Measurements from ENCODE around the gene MTMR3. TPM values are rescaled to one million over a fixed set of nuclear protein-coding genes. Genes with fewer than 3 reads are reported as not detected.

The MTMR3 gene
- polyA plus RNA-seq, 3 donors = 32.1 to 35.3 (median 32.9) TPM

DNA sequence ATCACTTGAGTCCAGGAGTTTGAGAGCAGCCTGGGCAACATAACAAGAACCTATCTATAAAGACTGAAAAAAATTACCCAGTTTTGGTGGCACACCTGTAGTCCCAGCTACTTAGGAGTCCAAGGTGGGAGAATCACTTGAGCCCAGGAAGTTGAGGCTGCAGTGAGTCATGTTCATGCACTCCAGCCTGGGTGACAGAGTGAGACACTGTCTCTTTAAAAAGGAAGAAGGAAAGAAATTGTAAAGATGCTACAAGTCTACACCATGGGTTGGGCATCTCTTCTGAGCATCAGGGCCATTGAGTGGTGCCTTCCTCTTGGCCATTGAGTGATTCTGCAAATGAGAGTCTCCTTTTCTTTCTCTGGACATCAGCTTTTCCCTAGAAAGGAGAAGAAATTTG is 15.7 kb upstream of the MTMR3 start:
- no peak for DNase-seq (ENCODE audit: low read depth in 3 of 3, low spot score in 2 of 3)

DNA sequence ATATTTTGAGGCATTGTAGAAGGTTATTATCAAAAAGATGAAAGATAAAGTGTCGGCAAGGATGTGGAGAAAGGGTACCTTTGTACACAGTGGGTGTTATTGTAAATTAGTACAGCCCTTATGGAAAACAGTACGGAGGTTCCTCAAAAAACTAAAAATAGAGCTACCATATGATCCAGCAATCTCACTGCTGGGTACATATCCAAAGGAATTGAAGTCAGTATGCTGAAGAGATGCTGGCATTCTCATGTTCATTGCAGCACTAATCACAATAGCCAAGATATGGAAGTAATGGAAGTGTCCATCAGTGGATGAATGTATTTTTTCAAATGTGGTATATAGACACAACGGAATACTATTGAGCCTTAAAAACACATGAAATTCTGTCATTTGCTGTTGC is 15.1 kb upstream of the MTMR3 start:
- DNase-seq (ENCODE audit: low read depth in 3 of 3, low spot score in 2 of 3) = no peak

DNA sequence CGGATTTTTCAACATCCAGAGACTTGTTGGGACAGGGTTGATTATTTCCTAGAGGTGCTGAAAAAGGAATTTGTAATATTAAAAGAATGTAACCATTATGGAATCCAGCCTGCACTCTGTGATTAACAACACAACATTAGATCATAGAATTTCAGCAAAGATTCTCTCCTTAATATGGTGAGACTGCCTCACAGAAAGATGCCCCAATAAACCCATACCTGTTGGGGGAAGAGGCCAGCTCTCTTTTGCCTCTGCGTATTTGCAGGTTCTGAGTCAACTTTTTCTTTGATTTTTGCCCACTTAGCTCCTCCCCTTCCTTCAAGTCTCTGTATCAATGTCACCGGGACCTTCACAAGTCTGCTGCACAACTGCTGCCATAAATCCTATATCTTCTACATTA is 12.4 kb upstream of the MTMR3 start:
- no peak for DNase-seq (ENCODE audit: low read depth in 3 of 3, low spot score in 2 of 3)

DNA sequence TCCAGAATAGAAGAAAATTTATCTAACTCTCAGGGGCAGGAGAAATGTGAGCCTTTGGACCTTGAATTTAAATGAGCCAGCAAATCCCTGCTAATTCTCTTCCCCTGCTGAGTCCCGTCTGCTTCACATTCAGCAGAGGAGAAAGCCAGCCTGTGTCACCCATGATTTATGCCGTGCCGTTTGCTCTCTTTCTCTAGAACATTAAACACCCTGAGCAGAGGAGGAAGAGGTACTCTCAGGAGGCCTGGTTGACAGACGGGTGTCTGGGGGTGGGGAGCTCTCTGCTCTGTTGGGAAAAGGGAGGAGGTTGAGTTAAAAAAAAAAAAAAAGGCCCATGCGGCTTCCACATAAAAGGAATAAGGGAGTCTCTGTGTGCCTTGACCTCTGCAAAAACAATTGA is 11.3 kb upstream of the MTMR3 start:
- DNase-seq (ENCODE audit: low read depth in 3 of 3, low spot score in 2 of 3) = peak; percentile 52 to 69 (median 66)

DNA sequence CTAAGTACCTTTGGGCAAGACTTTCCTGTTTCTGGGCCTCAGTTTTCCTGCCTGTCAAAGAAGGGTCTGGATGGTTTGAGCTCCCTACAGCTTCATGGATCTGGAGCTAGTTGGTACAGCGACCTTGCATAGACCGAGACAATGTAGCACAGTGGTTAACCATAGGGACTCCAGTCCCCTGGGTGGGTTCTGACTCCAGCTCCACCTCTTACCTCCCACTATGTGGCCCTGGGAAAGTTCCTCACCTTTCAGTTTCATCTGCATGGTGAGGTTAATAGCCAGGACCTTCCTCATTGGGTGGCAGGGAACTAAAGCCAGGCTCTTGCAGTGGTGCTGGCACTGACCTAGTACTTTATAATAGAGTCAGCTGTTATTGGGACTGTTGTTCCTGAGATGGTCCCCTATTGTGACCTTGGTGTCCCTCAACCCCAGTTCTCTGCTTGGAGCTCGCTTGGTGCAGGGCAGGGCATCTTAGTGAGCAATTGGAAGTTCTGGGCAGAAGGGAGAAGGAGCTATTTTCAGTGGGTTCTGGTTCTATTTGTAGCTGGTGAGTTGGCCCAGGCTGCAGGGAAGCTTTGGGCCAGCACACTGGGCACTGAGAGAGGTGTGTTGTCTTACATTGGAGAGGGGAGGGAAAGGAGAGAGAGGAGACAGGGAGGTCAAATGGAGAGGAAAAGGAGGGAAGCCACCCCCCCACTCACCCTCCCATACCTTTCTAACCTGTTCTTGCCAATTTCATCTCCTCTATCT is 10.7 kb upstream of the MTMR3 start:
- no peak for DNase-seq (ENCODE audit: low read depth in 3 of 3, low spot score in 2 of 3)

DNA sequence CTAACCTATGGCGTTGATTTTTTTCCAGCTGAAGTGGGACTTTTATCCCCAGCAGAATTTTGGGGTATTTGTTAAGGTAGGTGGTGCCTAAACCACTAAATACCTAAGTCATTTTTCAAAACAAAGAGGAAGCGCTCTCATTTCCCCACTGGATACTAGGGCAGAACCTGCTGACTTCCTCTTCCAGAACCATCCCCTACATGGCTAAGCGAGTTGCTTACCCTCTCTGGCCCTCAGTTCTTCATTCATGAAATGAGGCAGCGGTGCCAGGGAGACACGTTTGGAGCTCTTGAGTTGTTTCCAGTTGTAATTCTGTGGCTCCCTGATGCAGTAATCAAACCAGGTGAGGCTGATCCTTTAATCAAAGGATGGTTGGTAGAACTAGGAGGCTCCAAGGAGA is 10.0 kb upstream of the MTMR3 start:
- DNase-seq (ENCODE audit: low read depth in 3 of 3, low spot score in 2 of 3) = no peak

DNA sequence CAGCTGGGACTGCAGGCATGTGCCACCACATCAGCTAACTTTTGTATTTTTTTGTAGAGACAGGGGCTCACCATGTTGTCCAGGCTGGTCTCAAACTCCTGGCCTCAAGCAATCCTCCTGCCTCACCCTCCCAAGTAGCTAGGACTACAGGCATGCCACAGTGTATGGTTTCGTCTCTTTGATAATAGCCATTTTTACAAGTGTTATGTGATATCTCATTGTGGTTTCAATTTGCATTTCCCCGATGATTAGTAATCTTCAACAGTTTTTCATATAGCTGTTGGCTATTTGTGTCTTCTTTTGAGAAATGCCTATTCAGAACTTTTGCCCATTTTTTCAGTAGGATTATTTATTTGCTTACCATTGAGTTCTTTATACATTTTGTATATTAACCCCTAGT is 9.0 kb upstream of the MTMR3 start:
- no peak for DNase-seq (ENCODE audit: low read depth in 3 of 3, low spot score in 2 of 3)

DNA sequence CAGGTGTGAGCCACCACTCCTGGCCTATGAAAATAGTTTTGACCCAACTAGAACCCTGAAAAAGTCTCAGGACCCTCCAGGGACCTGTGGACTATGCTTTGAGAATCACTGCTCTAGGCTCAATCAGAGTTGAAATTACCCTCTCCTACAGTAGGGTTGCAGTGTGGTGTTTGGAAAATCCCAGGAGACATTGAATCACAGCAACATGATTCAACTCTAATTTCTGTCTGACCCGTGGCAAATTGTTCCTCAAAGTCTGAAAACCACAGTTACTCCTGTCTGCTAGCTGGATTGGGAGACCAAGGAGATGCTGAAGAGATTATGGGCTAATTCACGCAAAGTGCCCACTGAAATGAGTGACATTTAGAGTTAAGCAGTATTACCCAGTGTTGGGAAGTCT is 5.4 kb upstream of the MTMR3 start:
- no peak for DNase-seq (ENCODE audit: low read depth in 3 of 3, low spot score in 2 of 3)

DNA sequence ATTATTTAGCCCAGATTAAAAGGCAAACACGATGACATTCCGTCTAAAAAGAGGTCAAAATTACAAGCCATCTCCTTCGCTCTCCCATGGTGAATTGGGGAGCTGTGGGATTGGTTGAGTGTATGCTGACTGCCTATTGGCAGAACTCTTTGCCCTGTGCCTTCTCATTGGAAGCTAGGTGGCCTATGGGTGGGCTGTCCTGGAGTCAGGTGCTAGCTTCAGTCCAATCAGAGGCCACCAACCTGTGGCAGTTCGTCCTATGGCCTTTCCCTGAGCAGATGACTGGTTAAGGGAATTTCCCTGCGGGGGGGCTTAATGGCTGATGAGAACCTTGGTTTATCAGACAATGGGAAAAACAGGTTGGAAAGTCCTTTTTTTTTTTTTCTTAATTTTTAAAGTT is 3.2 kb upstream of the MTMR3 start:
- DNase-seq (ENCODE audit: low read depth in 3 of 3, low spot score in 2 of 3) = no peak

DNA sequence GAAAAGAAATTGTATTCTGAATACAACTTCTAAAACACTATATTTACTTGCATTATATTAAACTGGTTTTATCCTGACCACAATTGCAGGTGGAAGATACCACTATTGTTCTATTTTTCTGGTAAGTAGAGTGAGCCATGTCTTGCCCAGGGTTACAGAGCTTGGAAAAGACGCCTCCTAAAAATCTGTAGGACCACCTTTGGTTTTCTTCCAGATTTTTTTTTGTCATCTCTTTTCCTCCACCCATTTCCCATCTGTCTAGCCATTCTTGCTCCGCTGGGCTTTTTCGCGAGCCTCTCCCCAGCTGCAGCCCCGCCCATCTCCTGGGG is 294 bp upstream of the MTMR3 start:
- no peak for DNase-seq (ENCODE audit: low read depth in 3 of 3, low spot score in 2 of 3)

DNA sequence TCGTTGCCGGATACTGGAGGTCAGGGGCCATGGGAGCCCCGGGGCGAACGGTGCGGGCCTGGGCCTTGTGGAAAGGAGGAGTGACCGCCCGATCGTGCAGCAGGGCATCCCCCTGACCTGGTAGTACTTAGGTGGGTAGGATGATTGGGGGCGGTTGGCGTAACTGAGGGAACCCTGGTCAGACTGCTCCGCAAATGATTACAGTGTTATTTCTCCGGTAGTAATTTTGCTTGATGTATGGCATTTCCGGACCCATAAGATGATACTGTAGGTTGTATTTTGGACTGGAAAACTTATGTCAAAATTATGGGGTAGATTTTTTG is 762 bp downstream of the MTMR3 start:
- no peak for DNase-seq (ENCODE audit: low read depth in 3 of 3, low spot score in 2 of 3)

DNA sequence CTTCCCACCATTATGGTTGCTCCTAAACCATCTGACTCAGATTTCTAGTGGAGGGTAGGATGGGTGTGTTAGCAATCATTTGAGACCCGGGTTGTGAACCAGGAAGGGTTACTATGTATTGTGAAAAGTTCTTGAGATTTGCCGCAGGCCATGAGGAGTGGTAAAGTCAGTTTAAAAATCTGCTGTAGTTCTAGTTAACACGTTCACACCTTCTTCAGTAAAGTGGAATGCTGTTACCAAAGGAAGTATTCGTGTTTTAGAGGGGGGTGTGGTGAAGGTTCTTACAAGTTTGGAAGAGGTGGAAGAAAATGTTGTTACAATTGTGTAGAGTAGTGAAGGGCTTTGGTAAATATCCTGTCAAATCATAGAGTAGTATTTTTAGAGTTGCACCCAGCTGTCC is 2.6 kb downstream of the MTMR3 start:
- DNase-seq (ENCODE audit: low read depth in 3 of 3, low spot score in 2 of 3) = no peak

DNA sequence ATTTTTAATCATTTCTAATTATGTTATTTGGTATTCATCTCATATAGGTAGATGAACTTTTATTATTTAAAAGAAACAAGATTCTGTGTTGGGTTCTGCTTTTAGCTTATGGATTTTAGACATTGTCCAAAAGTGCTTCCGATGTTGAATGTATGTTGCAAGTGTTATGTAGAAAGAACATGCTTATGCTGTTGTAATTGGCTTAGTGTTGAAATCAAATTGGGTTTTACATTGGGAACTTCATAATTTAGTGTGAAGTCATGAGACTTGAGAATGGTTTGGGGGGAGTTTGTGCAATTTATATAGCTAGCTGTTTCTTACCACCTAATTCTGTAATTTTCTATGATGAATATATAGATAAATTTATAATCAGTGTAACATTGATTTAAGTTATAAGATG is 3.6 kb downstream of the MTMR3 start:
- no peak for DNase-seq (ENCODE audit: low read depth in 3 of 3, low spot score in 2 of 3)

DNA sequence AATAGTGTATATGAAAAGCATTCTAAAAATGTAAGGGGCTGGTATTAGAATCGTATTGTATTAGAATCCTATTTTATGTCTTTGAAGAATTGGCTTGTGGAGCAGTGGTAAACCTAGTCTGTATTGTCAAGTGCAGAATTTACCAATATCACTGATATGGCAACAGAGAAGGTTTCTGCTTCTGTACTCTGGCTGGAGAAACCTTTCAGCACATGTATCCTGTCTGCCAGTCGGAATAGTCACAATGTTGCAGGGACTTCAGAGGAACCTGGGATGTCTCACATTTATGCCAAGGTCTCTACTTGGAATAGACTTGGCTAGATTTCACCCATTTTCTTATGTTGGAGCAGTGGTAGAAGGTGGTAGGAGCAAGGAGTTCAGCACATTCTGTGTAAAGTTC is 4.4 kb downstream of the MTMR3 start:
- no peak for DNase-seq (ENCODE audit: low read depth in 3 of 3, low spot score in 2 of 3)

DNA sequence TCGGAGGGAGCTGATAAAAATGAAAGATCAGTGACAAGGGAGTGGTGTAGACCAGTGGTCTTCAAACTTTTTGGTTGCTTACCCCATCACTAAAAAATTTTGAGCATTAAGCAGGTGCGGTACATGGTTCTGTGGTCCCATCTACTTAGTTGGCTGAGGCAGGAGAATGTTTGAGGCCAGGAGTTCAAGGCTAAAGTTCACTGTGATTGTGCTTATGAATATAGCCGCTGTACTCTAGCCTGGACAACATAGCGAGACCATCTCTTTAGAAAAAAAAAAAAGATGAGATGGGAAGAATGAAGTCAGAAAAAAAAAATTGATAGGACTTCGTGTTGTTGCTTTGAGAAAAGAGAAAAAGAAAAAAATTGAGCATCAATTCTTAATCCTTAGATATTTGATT is 7.8 kb downstream of the MTMR3 start:
- DNase-seq (ENCODE audit: low read depth in 3 of 3, low spot score in 2 of 3) = no peak

DNA sequence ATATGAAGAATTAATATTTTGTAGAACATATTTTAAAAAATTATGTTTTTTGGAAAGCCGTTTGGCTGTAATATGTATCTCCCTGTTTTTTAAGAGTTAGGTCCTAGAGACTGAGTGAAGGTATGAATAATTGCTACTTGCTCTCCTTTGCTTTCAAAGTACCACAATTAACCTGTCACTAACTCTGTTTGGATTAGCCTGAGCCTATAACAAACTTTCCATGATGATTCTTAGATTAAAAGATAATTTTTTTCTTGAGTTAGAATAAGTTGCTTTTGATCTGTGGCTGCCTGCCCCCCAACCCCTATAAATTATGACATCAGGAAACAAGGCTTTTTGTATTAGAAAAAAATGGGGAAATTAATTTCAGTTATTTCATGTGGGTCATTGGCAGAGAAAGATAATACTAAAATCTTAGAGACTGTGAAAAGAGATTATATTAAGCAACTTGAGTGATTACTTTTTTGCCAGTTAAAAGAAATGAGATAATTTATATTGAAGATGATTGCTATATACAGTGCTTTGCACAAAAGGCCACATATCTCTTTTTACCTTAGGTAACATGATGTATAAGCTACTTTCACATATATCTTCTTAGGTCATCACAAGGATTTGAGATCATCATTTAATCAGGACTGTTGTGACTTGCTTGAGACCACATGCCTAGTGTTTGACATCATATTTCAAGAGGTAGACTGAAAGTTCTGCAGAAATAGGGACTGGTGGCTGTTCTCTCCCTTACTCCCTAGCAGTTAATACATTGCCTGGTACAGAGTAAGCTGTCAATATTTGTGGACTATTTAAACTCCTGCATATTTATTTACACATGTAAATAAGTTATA is 9.6 kb downstream of the MTMR3 start:
- DNase-seq (ENCODE audit: low read depth in 3 of 3, low spot score in 2 of 3) = no peak

DNA sequence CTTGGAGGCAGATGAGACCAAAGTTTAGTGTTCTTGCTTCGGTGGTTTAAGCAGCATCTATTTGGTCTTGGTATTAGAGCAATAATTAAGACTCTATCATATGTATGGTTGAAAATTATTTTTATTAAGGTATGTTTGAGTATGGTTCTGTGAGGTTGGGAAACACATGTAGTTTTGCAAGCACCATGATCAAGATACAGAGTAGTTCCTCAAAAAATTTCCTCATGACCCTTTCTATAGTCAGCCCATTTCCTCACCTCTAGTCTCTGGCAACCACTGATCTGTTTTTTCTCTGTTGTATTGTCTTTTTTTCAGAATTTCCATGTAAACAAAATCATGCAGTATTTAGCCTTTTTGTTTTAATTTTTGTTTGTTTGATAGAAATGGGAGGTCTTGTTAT is 18.4 kb downstream of the MTMR3 start:
- DNase-seq (ENCODE audit: low read depth in 3 of 3, low spot score in 2 of 3) = no peak

DNA sequence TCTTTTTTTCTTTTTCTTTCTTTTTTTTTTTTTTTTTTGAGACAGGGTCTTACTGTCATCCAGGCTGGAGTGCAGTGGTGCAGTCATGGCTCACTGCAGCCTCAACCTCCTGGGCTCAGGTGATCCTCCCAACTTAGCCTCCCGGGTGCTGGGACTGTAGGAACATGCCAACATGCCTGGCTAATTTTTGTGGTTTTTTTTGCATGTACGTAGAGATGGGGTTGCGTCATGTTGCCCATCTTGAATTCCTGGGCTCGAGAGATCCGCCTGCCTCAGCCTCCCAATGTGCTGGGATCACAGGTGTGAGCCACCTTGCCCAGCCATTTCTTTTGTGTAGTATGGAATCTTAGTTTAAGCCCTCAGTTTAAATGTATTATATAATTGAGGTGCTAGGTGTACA is 20.4 kb downstream of the MTMR3 start:
- DNase-seq (ENCODE audit: low read depth in 3 of 3, low spot score in 2 of 3) = no peak

DNA sequence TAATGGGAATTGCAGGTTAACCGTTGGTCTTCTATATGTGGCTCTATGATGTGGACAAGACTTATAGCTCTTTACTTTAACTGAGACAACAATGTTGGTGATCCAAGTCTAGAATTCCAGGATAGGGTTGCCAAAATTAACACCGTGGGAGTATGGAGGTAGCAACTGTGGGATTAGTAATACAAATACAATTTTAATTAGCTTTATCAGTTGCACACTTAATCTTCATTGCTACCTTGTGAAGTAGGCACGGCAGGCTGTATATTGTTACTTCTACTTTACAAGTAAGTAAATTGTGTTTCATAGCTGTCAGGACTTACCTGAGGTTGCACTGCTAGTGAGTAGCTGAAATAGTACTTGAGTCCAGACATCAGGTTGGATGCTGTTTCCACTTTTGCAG is 21.0 kb downstream of the MTMR3 start:
- no peak for DNase-seq (ENCODE audit: low read depth in 3 of 3, low spot score in 2 of 3)

DNA sequence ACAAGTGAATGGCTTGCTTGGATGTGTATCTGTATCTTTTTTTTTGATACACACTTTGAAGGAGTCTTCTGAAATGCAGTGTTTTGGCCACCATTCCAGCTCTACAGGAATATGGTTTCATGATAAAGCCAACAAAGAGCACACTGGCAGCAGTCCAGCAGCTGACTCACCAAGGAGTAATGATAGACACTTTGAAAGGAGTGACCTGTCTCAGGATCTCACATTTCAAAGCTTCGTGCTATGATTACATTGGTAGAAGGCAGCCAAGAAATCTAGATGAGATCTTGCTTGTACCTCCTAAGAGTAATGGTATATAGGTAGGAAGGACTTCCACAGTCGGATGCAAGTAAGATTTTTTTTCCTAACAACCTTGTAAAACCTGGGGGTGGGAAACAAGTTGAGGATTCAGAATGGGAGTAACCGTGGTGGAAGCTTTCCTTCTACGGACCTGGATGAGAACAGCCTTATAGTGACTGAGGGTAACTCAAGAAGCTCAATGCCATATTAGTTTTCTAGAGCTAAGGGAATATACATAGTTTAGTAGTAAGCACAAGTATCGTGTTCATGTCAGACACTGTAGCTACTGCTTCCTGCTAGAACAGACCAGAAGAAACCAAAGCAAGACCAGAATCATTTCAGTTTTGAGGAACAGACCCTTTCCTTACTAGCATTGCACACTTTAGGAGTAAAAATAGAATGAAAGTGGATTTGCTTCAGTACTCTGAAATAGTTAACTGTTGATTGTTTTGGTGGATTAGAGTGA is 25.0 kb downstream of the MTMR3 start:
- peak in 2 of 3 donors; percentile 40 to 59 for DNase-seq (ENCODE audit: low read depth in 3 of 3, low spot score in 2 of 3)

DNA sequence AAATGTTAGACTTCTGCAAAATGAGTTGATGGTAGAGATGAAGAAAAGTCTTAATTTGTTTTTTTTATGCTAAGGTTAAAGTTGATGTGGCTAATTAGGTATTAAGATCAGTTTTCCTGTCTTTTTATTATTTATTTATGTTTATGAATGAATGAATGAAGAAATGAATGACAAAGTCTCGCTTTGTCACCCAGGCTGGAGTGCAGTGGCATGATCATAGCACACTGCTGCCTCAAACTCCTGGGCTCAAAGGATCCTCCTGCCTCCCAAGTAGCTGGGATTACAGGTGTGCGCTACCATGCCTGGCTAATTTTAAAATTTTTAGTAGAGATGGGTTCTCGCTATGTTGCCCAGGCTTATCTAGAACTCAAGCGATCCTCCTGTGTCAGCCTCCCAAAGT is 29.2 kb downstream of the MTMR3 start:
- DNase-seq (ENCODE audit: low read depth in 3 of 3, low spot score in 2 of 3) = no peak
